ENCODE measurements around the gene SPPL2A. TPM values are rescaled to one million over a fixed set of nuclear protein-coding genes. Genes with fewer than 3 reads are reported as not detected.

The SPPL2A gene
- total RNA-seq, 4 donors from 2014 or later = 97.8 to 576 (median 301) TPM

DNA sequence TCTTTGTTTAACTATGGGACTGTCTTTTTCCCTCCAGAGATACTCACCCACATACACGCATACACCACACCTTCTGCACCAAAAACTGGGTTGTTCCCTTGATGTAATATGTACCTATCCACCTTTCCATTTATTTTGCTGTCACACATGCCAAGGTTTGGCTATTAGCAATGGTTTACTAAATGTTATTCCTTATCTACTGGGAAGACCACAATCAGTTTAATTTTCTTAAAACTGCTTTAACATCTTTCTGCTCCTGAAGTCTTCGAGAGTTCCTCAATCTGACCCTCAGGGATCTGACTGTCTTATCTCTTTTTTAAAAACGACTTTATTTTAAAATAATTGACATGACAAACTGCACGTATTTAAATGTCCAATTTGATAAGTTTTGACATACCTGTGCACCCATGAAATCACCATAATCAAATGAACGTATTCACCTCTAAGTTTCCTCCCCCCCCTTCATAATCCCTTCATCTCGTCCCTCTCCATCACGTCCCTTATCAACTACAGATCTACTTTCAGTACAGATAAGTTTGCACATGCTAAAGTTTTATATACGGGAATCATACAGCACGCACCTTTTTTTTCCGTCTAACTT, 78.1 kb downstream of the SPPL2A start:
- 53 to 62% methylated on average over 10 of the region's 10 CpGs for WGBS, 2 donors

DNA sequence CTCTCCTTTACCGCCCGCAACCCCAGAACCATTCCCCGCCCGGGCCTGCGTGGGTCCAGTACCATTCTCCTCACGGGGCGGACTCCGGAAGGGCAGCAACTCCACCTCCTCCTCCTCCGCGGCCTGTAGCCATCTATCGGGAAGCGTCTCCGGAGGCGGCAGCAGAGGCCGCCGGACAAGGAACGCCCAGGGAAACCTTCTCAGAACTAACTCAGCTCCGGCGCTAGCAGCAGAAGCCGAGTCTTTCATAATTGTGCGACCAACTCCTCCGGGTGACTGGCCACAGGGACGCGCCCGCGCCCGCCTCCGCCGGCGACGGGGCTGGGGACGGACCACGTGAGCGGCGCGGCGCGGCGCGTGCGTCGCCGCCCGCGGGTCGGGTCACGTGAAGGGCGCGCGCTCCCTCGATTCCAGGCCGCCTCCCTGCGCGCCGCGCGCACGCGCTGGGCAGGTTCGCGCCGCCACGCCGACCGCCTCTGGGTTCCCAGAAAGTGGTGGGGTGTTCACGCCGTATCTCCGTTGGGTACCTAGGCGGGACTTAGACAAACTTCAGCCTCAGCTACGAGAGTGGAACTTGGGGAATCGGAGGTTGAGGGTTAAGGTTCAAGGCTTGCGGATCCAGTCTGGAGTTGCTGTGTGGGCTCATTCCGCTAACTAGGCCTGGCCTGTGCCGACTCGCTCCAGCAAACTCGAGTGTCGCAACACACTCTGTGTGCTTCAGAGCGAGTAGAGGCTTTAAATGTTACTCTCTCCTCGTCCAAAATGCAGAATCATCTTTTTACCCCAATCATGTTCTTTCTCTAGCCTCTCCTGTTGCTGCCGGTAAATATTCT, 78.8 kb downstream of the SPPL2A start, which contains the start of gene TRPM7:
Gene TRPM7, minus strand, starts transcription at position 329 of the 833 bp plus-strand sequence. Its CDS starts 264 bp downstream, at position 65.
- DNase-seq (ENCODE audit: low spot score in 2 of 2) = peak; percentile 82 to 86
- Histone ChIP-seq H3K27ac (peak within 1 kb of the TSS; percentile 85 to 98 (median 92)), H3K9me3 (no peaks in the 10 kb centered on the region), H3K27me3 (no peaks in the 10 kb centered on the region), H3K4me1 (peaks cover 0 to 45% (median 15%) of the 10 kb centered on the region in 4 donors), H3K36me3 (peaks cover 0 to 15% (median 0%) of the 10 kb centered on the region in 3 donors), H3K4me3 (peak within 1 kb of the TSS; percentile 47 to 83 (median 64))
- 0% methylated on average over 24 to 28 of the region's 80 CpGs for WGBS, 2 donors
- TF ChIP-seq EP300 (IDR thresholded peaks at IDR 0.05) (peak in 1 of 2 donors; percentile 96), POLR2A (IDR thresholded peaks at IDR 0.05) (peak; percentile 92 to 93)
- TF ChIP-seq, protein P1, sequence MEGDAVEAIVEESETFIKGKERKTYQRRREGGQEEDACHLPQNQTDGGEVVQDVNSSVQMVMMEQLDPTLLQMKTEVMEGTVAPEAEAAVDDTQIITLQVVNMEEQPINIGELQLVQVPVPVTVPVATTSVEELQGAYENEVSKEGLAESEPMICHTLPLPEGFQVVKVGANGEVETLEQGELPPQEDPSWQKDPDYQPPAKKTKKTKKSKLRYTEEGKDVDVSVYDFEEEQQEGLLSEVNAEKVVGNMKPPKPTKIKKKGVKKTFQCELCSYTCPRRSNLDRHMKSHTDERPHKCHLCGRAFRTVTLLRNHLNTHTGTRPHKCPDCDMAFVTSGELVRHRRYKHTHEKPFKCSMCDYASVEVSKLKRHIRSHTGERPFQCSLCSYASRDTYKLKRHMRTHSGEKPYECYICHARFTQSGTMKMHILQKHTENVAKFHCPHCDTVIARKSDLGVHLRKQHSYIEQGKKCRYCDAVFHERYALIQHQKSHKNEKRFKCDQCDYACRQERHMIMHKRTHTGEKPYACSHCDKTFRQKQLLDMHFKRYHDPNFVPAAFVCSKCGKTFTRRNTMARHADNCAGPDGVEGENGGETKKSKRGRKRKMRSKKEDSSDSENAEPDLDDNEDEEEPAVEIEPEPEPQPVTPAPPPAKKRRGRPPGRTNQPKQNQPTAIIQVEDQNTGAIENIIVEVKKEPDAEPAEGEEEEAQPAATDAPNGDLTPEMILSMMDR (IDR thresholded peaks at IDR 0.05) = peak in 2 of 5 experiments; percentile 23 to 38

More for the DNA sequence above, 78.1 kb downstream of the SPPL2A start:
- Histone ChIP-seq H3K27ac (peak overlapping the region; percentile 85 to 98 (median 92)), H3K27me3 (no peaks in the 10 kb centered on the region), H3K36me3 (peaks cover 0 to 15% (median 0%) of the 10 kb centered on the region in 3 donors), H3K4me1 (peaks cover 0 to 42% (median 15%) of the 10 kb centered on the region in 4 donors), H3K4me3 (peak overlapping the region; percentile 47 to 83 (median 58)), H3K9me3 (no peaks in the 10 kb centered on the region)
- no peak for DNase-seq (ENCODE audit: low spot score in 2 of 2)
- TF ChIP-seq POLR2A (IDR thresholded peaks at IDR 0.05) = no peak
- no peak for TF ChIP-seq EP300 (IDR thresholded peaks at IDR 0.05)
- TF ChIP-seq, protein P1 (IDR thresholded peaks at IDR 0.05) = no peak

DNA sequence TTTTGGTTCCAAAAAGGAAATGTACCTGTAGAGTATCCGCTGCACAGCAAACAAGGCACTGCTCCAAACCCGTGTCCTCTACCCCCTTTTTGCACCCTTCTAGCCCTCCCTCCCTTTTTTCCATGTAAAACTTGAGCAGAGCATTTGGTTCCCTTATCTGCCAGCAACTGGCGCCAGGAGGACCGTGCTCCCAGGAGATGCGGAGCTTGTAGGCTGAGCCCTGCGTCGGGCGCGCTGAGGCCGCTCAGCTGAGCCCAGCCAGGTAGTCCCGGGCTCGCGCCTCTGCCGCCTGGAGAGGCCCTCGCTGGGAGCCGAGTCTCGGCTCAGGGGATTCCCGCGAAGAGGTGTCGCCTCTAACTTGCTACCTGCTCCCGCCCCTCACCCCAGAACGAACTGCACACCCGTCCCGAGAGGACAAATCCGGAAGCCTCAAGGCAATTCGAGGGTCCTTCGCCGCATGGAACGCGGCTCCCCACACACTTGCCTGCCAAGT, 79.5 kb downstream of the SPPL2A start:
- DNase-seq (ENCODE audit: low spot score in 2 of 2) = peak; percentile 21 to 33
- peak overlapping the region; percentile 47 to 83 (median 64) for H3K4me3 ChIP-seq
- H3K36me3 ChIP-seq = peaks cover 0 to 15% (median 0%) of the 10 kb centered on the region in 3 donors
- peaks cover 0 to 45% (median 15%) of the 10 kb centered on the region in 4 donors for H3K4me1 ChIP-seq
- H3K27me3 ChIP-seq = no peaks in the 10 kb centered on the region
- 1 to 2% methylated on average over 23 to 24 of the region's 30 CpGs for WGBS, 2 donors
- no peaks in the 10 kb centered on the region for H3K9me3 ChIP-seq
- H3K27ac ChIP-seq = peak overlapping the region; percentile 85 to 98 (median 92)
- TF ChIP-seq POLR2A (IDR thresholded peaks at IDR 0.05) (no peak), EP300 (IDR thresholded peaks at IDR 0.05) (no peak)
- TF ChIP-seq, protein P1 (IDR thresholded peaks at IDR 0.05) = no peak

DNA sequence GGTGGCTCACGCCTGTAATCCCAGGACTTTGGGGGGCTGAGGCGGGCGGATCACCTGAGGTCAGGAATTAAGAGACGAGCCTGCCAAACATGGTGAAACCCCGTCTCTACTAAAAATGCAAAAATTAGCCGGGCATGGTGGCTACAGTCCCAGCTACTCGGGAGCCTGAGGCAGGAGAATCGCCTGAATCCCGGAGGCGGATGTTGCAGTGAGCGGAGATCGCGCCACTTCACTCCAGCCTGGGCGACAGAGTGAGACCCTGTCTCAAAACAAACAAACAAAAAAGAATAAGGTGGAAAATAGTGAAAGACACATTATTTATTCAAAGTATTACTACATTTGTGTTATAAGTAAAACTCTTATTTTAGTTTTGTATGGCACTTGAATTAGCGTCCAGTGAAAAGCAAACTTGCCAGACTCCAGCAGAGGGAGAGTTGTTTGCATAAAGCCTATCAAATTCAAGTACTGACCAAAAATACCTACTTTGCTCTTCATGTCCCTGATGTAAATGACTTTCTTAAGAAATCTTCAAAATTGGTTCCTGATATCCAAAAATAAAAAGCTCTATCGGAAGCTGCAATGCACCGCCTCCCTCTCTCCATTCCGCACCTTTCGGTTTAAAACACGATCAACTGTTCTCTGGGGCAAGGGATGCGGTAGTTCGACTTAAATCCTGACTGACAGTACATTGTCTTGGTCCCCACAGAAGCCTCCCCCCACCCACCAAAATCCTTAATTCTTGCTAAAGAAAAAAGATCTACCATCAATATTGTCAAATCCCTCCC, 80.1 kb downstream of the SPPL2A start:
- H3K27ac ChIP-seq = peak overlapping the region; percentile 85 to 98 (median 92)
- TF ChIP-seq POLR2A (IDR thresholded peaks at IDR 0.05) (no peak), EP300 (IDR thresholded peaks at IDR 0.05) (no peak)
- TF ChIP-seq, protein P1 (IDR thresholded peaks at IDR 0.05) = no peak
- peak overlapping the region; percentile 47 to 83 (median 64) for H3K4me3 ChIP-seq
- peaks cover 0 to 47% (median 15%) of the 10 kb centered on the region in 4 donors for H3K4me1 ChIP-seq
- DNase-seq (ENCODE audit: low spot score in 2 of 2) = no peak
- H3K9me3 ChIP-seq = no peaks in the 10 kb centered on the region
- 49 to 51% methylated on average over 22 of the region's 22 CpGs for WGBS, 2 donors
- H3K36me3 ChIP-seq = peaks cover 0 to 15% (median 0%) of the 10 kb centered on the region in 3 donors
- no peaks in the 10 kb centered on the region for H3K27me3 ChIP-seq

Data from tibial nerve (tissue), 4 donors.